Right lobe of liver (tissue), 4 donors: Measurements from ENCODE around the gene NMRAL1.

Source experiments
- POLR2A ChIP-seq: fragments of 450-650 bp; IDR thresholded peaks from one replicate; pipeline ENCODE4 v1.6.1; 2017; ENCODE audit warnings: antibody characterized with exemption, mild to moderate bottlenecking
- TF ChIP-seq, protein P1 (sequence below), 4 donors: fragments of 200-600 bp in 3 of 4; fragments of 450-650 bp in 1 of 4; IDR thresholded peaks; one replicate each; pipeline versions ENCODE4 v1.5.1 to v1.8.0; 2016 to 2022; ENCODE audit warnings: antibody characterized with exemption in 4 of 4, mild to moderate bottlenecking in 2 of 4
- donor health status: DM: no; HTN: no; CAD: no.
- donor health status: DM: no; HTN: no; CAD: no.
- donor health status: DM: no; HTN: yes; CAD: no.

DNA sequence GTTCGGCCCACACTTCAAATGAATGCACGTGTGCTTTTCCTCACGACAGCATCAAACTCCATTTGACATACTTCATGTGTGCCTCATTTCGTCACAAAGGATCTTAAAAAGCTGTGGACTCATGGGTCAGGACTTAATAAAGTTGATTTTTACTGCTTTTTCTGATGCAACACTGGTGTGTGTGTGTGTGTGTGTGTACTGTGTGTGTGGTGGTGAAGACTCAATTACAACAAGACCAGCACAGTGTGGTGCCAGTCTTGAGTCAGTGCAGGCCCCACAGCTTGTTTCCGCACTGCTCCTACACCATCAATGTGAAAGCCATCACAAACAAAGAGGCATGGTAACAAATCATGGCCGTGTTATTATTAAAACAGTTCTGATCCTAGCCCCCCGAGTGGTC, 46.5 kb upstream of the NMRAL1 start:
- TF ChIP-seq, protein P1, sequence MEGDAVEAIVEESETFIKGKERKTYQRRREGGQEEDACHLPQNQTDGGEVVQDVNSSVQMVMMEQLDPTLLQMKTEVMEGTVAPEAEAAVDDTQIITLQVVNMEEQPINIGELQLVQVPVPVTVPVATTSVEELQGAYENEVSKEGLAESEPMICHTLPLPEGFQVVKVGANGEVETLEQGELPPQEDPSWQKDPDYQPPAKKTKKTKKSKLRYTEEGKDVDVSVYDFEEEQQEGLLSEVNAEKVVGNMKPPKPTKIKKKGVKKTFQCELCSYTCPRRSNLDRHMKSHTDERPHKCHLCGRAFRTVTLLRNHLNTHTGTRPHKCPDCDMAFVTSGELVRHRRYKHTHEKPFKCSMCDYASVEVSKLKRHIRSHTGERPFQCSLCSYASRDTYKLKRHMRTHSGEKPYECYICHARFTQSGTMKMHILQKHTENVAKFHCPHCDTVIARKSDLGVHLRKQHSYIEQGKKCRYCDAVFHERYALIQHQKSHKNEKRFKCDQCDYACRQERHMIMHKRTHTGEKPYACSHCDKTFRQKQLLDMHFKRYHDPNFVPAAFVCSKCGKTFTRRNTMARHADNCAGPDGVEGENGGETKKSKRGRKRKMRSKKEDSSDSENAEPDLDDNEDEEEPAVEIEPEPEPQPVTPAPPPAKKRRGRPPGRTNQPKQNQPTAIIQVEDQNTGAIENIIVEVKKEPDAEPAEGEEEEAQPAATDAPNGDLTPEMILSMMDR (IDR thresholded peaks at IDR 0.05), result no peak
- TF ChIP-seq POLR2A, result no peak
